NCI-H1092 treated with DMSO at 0.1 percent for 48 hours (cell line): ENCODE measurements around the gene CDKN2AIP.
"Not testable (repeated sequence)": the region's sequence is repeated elsewhere in the genome, so short reads cannot be mapped to it uniquely, and the experiment has no call there.

Experiments
- DNase-seq: peaks from one replicate; lab custom pipeline; 2025; lab: John Stamatoyannopoulos, UW

CDKN2AIP gene

DNA sequence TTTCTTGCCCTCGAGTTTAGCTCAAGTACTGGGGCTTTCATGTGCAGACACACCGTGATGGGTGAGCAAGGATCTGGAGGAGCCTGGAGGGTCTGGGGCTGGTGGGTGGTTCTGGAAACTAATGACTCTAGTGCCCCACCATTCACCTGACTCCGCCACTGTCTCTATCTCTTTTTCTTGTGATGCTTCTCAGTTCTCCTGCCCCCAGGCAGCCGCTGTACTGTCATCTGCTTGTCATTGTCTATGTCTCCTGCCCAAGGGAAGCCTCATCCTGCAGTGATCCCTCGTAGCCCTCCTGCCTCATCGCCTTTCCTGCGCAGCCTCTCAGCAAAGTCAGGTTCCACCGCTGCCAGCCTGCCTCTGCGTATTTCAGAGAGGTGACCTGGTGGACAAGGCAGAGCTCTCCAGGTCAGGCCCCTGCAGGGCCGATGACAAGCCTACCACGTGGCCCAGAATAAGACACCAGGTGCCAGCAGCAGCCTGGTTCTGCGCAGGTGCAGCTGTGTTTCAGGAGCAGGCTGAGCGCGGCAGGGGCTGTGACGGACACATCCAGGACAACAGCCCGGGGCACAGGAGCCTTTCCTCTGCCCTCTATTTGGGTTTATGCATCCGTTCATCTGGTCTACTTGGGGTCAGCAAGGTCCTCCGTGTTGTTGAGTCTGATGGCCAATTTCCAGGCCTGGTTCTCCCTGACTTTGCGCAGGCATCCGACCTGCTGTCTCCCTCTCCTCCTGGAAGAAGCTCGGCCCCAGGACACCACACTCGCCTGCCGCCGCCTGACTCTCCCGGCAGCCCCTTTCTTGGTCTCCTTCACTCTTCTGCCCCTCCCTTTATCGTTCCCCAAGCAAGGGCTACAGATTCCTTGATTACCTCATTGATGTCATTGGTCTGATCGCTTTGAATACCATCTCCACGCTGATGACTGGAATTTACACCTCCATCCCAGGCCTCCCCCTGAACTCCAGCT, 30.9 kb upstream of the CDKN2AIP start:
- no peak for DNase-seq

DNA sequence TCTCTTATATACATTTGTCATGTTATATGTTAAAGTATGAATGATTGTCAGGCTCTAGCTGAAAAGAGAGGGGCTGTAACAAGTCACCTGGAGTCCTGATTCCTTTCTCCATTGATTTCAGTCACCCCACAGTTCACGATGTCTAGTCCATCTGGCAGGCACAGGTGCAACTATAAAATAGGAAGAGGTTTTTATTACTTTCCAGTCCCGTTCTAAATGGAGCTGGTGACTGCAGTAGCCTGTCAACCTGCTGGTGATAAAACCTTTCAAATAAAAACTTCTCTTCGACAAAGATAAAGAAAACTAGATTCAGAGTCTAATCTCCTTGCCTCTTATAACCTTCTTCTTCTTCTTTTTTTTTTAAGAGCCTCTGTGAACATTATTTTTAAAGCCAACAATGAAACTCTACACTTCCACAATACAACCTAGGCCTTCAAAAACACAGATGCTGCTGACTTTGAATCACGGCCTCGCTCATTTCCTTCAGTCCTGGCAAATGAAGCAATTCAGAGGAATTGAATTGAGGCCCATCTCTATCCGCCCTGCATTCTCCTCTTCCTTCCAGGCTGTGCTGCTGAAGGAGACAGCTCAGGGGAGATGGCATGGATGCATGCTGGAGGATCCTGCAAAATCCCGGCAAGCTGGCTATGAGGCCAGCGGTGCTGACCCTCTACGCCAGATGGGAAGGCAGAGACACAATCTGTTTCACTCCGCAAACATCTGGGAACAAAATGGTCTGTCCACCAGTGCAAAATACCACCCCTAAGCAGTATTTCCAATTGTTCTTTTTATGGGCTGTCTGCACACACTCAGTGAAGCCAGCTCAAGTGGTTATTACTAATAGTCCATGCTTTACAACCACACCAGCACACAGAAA, 27.3 kb upstream of the CDKN2AIP start:
- peak; percentile 78 for DNase-seq

DNA sequence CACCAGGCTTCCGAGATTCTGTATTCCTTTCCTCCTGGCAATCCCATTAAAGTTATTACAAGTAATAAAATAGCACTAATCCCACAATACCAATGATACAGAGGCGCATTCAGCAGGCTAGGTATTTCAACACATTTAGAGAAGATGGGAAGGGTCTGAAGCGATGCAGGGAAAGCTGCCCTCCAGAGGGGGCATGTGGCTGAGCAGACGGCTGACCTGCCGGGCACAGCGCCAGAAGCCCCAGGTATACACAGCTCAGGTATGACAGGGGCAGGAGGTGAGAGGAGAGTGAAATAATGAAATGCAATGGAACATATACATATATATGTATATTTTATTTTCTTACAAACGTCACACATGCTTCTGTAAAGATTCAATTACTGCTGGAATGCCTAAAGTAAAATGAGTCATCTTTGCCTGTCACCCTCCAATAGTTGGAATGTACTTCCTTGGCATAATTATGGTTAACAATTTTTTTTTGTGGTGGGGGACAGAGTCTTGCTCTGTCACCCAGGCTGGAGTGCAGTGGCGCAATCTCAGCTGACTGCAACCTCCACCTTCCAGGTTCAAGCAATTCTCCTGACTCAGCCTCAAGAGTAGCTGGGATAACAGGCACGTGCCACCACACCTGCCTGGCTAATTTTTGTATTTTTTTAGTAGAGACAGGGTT, 21.3 kb upstream of the CDKN2AIP start:
- no peak for DNase-seq

DNA sequence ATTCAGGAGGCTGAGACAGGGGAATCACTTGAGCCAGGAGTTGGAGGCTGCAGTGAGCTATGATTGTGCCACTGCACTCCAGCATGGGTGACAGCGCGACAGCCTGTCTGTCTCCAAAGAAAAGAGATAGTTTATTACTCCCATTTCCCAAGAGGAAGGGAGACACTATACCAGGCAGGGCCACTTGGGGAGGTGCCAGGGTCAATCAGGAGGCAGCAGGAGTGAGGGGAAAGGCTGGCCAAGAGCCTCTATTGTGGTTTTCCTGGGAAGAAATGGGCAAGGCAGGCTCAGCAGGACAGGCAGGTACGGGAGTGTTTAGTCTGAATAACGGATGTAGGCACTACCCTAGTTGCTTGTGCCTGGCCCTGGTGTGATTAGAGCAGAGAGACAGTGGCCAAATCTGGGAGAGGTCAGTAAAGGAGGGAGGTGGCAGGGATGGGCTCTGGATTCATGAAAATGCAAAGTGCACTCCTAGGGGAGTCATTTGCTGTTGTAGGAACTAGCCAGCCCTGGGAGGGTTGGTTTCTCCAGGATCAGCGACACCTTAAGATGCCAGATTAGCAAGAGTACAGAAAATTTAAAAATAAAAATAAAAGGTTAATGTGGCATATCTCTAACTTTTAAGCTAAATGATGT, 20.2 kb upstream of the CDKN2AIP start:
- no peak for DNase-seq

DNA sequence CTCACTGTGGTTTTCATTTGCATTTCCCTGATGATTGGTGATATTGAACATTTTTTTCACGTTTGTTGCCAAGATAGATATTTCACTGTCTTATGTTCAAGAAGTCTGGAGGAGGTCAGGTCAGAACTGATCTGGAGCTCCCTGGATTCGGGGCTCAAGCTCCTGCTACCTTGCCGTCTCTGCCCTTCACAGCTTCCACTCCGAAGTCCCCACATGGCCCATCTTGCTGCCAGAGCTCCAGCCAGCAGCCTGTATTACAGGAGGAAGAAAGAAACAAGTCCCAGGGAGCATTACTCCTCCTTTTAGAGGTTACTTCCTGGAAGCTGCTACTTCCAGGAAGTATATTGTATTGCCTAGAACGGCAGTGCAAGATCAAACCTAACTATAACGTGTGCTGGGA, 17.9 kb upstream of the CDKN2AIP start:
- DNase-seq: no peak

DNA sequence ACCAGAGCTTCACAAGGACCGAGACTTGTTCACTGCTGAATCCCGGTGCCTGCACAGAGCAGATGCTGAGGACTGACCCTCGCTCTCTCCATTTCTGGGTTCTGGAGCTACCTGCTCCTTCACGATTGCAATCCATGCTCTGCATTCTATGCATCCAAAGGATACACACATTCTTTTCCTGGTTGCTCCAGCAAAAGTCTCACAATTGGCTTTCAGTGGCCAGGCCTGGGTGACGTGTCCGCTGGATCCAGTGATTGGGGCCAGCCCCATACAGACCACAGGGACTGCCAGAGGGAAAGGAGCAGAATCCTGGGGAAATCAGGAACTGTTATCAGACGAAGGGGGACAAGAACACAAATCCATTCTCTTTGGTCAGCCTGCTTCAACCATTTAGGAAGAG, 14.9 kb upstream of the CDKN2AIP start:
- DNase-seq: no peak

DNA sequence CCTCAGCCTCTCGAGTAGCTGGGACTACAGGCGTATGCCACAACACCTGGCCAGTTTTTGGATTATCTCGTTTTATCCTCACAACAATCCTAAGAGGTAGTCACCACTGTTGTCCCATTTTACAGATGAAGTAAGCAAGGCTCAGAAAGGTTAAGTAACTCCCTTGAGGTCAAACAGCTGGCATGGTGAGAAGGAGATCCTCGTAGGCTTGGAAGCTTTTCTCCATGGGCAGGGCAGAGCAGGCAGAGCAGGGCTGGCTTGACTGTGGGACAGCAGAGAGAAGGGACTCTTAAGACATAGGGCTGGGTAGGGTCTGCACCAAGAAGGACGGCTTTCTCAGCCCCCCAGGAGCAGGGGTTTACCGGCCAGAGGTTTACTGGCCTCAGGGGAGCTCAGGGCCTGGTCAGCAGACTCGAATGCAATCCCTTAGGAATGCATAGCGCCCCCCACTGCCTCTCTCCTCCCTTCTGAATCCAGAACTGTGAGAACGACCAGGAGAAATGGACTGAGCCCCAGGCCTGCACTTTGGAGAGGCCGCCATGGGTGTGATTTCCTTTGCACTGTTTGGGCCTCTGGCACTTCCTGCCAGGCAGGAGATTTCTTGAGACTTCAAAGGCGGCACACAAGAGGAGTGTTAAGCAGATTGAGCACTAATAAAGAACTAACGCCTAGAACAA, 14.0 kb upstream of the CDKN2AIP start:
- no peak for DNase-seq

DNA sequence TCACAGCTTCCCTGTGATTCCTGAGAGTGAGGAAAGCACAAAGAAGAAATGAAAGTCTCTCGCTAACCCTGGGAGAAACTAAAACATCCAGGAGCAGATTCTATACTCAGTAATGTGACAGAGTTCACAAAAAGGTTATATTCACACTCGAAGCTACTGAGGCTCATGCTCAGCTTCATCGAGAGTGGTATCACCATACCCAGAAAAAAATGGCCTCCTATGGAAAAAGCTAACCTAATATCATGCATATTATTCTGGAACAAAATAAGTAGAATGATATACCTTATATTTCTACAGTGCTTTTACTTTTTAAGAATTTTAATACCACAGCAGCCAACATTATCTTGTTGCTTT, 13.5 kb upstream of the CDKN2AIP start:
- DNase-seq: no peak

DNA sequence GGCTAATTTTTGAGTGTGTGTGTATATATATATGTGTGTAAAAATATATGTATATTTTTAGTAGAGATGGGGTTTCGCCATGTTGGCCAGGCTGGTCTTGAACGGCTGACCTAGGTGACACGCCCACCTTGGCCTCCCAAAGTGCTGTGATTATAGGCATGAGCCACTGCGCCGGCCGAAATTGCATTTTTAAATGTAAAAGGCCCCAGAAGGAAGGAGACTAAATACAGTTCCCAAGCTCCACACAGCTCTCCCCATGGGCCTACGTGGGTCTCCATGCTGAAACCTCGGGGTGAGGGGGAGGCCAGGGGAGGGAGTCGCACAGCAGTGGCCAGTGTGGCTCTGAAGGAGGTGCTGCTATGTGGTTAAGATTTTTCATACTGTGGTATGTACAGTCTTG, 12.8 kb upstream of the CDKN2AIP start:
- no peak for DNase-seq

DNA sequence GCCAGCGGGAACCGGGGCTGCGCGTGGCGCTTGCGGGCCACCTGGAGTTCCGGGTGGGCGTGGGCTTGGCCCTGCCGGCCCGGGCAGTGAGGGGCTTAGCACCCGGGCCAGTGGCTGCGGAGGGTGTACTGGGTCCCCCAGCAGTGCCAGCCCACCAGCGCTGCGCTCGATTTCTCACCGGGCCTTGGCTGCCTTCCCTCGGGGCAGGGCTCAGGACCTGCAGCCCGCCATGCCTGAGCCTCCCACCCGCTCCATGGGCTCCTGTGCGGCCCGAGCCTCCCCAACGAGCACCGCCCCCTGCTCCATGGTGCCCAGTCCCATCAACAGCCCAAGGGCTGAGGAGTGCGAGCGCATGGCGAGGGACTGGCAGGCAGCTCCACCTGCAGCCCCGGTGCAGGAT, 11.3 kb upstream of the CDKN2AIP start:
- not testable (repeated sequence) for DNase-seq

DNA sequence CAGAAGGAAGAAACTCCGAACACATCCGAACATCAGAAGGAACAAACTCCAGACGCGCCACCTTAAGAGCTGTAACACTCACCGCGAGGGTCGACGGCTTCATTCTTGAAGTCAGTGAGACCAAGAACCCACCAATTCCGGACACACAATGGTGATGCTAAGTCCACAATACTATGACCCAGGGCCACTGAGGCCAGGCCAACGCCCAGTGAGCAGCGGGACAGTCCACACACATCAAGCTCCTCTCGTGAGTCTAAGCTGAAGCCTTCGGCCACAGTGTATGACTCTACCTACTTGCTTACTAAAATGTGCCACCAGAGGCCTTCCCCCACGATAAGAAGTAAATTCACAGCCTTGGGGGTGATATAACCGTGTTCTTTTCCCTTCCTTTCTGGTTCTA, 10.2 kb upstream of the CDKN2AIP start:
- DNase-seq: no peak

DNA sequence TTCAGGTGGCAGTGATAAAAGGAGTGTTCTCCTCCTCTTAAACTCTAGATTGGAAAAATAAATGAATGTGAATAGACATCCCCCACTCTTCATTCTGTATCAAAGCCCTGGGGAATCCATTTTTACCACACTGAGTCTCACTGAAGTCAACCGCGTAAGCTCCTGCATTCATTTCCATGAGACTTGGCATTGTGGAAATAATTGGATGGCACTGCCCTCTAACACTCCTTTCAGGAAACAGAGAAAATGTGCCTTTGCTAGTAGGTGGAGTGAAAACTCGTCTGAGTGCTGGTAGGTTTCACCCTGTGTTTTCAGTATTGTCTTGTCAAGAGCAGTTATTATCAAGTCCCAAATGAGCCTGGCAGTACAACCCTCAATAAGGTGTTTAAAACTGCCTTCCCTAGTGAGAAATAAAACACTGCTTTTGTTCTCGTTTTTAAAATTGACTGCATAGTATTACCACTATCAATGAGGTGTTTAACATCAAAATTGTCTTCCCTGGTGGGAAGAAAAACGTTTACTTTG, 9.7 kb upstream of the CDKN2AIP start:
- no peak for DNase-seq

DNA sequence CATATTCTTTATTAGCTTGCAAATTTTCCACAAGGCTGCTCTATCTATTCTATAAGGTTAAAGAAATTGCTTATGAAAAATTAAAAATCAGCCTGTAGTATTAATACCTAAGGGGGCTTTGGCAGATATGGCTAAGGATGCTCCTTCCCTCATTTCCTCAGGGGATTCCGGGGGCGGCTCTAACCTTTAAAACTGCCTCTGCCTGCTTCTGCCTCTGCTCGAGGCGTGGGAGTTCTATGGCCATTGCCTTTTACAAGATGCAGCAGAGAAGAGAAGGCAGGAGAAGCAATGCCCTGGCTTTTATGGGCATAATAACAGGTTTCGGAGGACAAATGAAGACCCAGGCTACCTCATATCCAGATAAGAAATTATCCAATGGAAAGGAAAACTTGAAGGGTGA, 8.6 kb upstream of the CDKN2AIP start:
- DNase-seq: no peak

DNA sequence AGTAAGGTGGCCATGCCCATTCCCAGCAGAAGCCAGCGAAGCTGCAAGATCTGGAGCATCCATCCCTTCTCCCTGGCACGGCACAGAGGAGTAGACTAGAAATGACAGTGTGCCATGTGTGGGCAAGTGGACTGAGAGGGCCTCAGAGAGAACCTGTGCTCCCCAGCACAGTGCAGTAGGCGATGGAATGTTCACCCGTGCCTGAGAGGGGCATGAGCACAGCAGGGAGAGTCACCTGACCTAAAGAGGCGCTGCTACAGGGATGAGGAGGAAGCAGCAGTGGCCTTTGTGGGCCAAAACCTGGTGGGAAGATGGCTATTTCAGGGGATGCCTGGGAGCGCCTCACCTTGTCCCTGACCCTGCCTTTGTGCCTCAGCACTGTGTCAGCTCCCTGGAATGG, 8.0 kb upstream of the CDKN2AIP start:
- DNase-seq: no peak

DNA sequence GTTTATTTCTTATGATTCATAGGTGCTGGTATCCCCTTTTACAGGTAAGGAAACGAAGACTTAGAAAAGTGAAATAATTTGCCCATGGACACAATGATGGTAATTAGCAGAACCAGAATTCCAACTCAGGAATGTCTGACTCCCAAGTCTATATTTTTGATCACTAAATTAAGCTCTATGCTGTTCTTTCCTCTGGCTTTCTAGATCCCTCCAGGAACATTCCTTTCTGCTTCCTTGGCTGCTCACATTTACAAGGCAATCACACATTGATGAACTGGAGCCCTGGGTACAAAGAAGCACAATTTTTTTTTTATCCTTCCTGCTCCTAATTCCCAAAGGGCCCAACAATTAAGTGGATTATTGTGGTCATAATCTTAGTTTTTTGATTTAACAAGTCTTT, 7.0 kb upstream of the CDKN2AIP start:
- DNase-seq: no peak

DNA sequence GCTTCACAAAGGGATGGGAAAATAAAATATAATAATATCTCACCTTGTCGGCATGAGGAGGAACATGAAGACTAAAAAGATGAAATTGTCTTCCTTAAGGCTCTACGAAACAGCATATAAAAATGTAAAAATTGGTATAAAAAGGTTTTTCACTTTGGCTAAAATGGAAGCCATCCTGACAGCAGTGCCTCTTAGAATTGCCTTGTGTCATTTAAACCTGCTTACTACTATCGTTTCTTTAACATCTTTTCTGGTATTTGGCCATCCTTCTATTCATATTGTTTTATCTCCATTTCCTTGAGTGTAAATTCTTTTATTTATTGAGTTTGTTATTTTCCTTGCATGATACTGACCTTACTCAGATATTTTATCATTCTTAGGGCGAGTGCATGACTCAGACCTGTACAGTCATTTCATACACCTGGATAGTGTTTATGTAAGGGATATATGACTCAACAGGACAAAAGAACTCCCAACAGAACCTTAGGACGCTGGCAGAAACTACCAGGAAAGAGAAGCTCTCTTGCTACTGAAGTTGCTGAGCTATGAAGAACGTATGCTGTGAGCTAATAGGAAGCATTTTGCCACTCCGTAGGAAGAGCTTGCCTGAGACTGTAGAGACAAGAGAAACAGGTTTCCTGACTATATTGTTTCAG, 5.8 kb upstream of the CDKN2AIP start:
- no peak for DNase-seq

DNA sequence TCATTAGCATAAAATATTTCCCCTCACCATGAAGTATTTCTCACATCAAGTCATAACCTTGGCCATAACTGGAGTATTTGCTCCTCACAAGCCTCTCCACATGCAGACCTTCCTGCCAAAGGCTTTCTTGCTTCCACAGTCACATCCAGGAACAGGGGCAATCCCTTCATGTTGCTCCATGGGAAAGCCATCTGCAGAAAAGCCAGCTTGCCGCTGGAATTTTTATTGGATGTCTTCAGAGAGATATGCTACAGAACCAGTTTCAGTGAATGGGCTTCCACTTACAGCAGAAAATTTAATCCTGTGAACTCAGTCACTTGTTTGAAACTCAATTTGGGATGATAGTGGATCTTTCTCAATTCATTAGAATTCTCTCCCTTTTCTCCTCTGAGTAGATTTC, 3.2 kb upstream of the CDKN2AIP start:
- no peak for DNase-seq

DNA sequence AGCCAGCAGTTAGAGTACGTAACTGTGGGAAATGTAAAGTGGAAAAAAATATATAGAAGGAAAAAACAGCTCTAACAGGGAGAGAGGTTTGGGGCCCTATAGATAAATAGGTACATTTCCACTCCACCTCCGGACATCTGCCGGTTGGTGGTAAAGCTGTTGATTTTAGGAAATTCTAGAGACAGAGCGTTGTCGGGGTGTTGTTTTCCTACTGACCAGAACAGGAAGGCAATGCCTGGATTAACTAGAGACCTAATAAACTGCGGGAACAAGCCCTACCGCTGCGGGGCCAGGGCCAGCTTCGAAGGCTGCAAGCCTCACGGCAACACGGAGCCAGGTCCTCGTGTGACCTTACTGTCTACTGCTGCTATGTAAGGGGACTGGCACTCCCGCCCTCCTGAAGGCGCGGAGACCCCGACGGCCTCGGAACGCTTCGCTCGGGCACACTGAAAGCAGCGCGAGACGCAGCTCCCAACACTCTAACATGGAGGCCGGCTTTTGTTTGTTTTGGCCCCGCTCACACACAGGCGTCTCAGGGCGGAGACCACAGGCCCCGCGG, 702 bp upstream of the CDKN2AIP start:
- peak; percentile 87 for DNase-seq

DNA sequence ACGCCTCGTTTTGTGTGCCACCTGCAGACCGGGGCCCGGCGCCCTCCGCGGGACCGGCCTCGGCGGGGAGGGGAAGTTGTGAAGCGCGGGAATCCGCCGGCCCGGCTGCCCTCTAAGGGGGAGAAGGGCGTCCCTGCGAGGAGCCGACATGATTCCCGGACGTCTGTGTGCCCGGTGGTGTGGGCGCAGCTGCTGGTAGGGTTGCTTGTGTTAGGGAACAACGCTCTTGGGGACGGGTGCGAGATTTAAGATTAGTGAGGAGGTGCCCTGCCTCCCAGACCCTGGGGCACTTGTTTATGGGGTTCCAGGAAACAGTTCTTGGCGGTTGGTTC, 627 bp downstream of the CDKN2AIP start:
- DNase-seq: peak; percentile 31

DNA sequence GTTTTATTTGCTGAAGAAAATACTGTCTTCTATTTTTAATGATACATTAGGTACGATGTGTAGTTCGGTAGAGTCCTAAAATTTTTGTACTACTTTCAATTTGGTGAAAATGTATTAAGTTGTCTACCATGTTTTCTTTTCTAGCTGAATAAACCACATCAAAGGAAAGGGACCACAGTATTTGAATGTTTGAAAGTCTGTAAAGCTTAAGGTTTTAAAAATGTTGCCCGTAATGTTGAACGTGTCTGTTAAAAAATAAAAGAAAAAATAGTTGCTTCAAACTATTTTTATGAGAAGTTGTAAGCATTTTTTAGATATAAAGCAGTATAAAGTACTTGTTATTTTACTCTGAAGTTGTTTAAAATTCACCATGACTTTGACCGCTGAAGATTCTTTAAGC, 3.2 kb downstream of the CDKN2AIP start:
- no peak for DNase-seq

DNA sequence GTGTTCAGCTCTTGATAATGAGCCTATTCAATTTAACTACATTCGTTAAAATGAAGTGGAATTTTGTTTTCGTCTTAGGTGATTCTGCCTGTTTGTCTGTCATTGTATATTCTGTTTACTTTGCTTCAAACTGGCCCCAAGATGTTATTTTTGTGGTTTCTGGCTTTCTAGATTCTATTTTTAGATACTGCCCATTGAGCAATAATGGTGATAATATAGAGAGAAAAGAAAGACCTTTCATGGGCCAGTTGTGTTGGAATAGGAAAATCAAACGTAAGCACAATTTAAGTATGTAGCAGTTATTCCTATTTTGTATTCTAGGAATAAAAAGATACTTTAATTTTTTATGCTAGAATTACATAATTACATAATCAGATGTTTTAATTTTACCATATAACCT, 4.0 kb downstream of the CDKN2AIP start:
- no peak for DNase-seq
